Upper lobe of left lung (tissue), 6 donors: ENCODE data around the gene BOLL. TPM values are rescaled to one million over a fixed set of nuclear protein-coding genes. Genes with fewer than 3 reads are reported as not detected.

Source experiments
- ATAC-seq, 2 donors: fragments of 200-7000 bp; cut with Tn5 transposase; one replicate each; pipeline ENCODE4 v1.9.1; 2022; ENCODE audit warnings: mild to moderate bottlenecking in 2 of 2, moderate library complexity in 2 of 2; ENCODE audit not compliant: low FRiP score in 2 of 2
- DNase-seq, 2 donors: peaks; one replicate each; pipeline ENCODE4 v3.0.0-alpha.2; 2019 to 2020
- H3K27ac ChIP-seq, 4 donors: fragments of 200-600 bp; sonication (generic); one replicate each; pipeline ENCODE4 v1.5.1; 2016 to 2019
- H3K27me3 ChIP-seq, 4 donors: fragments of 200-600 bp; sonication (generic); one replicate each; pipeline ENCODE4 v1.5.1; 2017 to 2019
- H3K36me3 ChIP-seq, 4 donors: fragments of 200-600 bp; sonication (generic); one replicate each; pipeline ENCODE4 v1.5.1; 2016 to 2019
- H3K4me1 ChIP-seq, 4 donors: fragments of 200-600 bp; sonication (generic); one replicate each; pipeline ENCODE4 v1.5.1; 2018 to 2019
- H3K4me3 ChIP-seq, 4 donors: fragments of 200-600 bp; sonication (generic); one replicate each; pipeline ENCODE4 v1.5.1; 2017 to 2019; ENCODE audit warnings: mild to moderate bottlenecking in 2 of 4, moderate library complexity in 1 of 4
- H3K9me3 ChIP-seq, 4 donors: fragments of 200-600 bp; sonication (generic); one replicate each; pipeline ENCODE4 v1.5.1; 2018 to 2019
- CTCF ChIP-seq, 6 experiments: fragments of 450-650 bp in 4 of 6; fragments of 200-600 bp in 2 of 6; sonication (generic) in 2 of 6; IDR thresholded peaks; one replicate each; pipeline ENCODE4 v1.5.1; 2016 to 2019; ENCODE audit warnings: antibody characterized with exemption in 6 of 6
- EP300 ChIP-seq, 4 donors: sonication (generic); formaldehyde crosslinking; IDR thresholded peaks; one replicate each; pipeline ENCODE4 v1.5.1; 2017; ENCODE audit warnings: antibody characterized with exemption in 4 of 4, control low read depth in 2 of 4
- POLR2A ChIP-seq, 4 donors: fragments of 450-650 bp; IDR thresholded peaks; one replicate each; pipeline ENCODE4 v1.5.1; 2016 to 2017; ENCODE audit warnings: antibody characterized with exemption in 4 of 4, mild to moderate bottlenecking in 2 of 4
- POLR2AphosphoS5 ChIP-seq, 2 donors: sonication (generic); formaldehyde crosslinking; IDR thresholded peaks; one replicate each; pipeline ENCODE4 v1.5.1; 2017; ENCODE audit warnings: antibody characterized with exemption in 2 of 2
- WGBS, 2 donors: methylation state at CpG; one replicate each; pipeline ENCODE4 v1.1.5; 2017 to 2018; 5-methylcytosine and 5-hydroxymethylcytosine counted together
- total RNA-seq, 6 donors: library from RNA; depleted of rRNA in 4 of 6; stranded (reverse); fragments of >200 nt in 4 of 6; gene quantifications; one replicate each; pipeline versions ENCODE4 v1.1.0 to v1.2.1, GENCODE V29; 2016 to 2021
- donor health status: DM: no; HTN: no; CAD: no; lungs with moderate emphysema.
- donor health status: DM: no; HTN: yes; CAD: no; lungs with severe emphysema.

Gene BOLL
- total RNA-seq, 6 donors from 2014 or later: not detected

GRCh38 chr2:197821550-197822289, 36.6 kb upstream of the BOLL start:
- no peak for DNase-seq
- no peak for ATAC-seq
- no peaks in the 10 kb centered on the region for H3K4me1 ChIP-seq
- H3K27me3 ChIP-seq: no peaks in the 10 kb centered on the region
- no peak overlapping the region for H3K4me3 ChIP-seq
- H3K27ac ChIP-seq: no peak overlapping the region
- TF ChIP-seq POLR2AphosphoS5 (IDR thresholded peaks at IDR 0.05): no peak
- no peak for TF ChIP-seq POLR2A (IDR thresholded peaks at IDR 0.05)
- no peak for TF ChIP-seq CTCF (IDR thresholded peaks at IDR 0.05)
- no peak for TF ChIP-seq EP300 (IDR thresholded peaks at IDR 0.05)
- no peaks in the 10 kb centered on the region for H3K36me3 ChIP-seq
- no peaks in the 10 kb centered on the region for H3K9me3 ChIP-seq
- 88 to 90% methylated on average over 2 of the region's 2 CpGs for WGBS, 2 donors

- no peak for TF ChIP-seq EP300 (IDR thresholded peaks at IDR 0.05)
- TF ChIP-seq POLR2A (IDR thresholded peaks at IDR 0.05): no peak
- no peak for TF ChIP-seq CTCF (IDR thresholded peaks at IDR 0.05)
- TF ChIP-seq POLR2AphosphoS5 (IDR thresholded peaks at IDR 0.05): no peak
- ATAC-seq (no peak), DNase-seq (no peak)
- Histone ChIP-seq H3K27ac (no peak overlapping the region), H3K36me3 (no peaks in the 10 kb centered on the region), H3K4me3 (no peak overlapping the region), H3K27me3 (no peaks in the 10 kb centered on the region), H3K9me3 (no peaks in the 10 kb centered on the region), H3K4me1 (no peaks in the 10 kb centered on the region)
- 44 to 66% methylated on average over 2 of the region's 2 CpGs for WGBS, 2 donors
Measured at GRCh38 chr2:197814526-197814925, 29.4 kb upstream of the BOLL start.

GRCh38 chr2:197813093-197813787, 28.1 kb upstream of the BOLL start:
- H3K27me3 ChIP-seq: no peaks in the 10 kb centered on the region
- WGBS, 2 donors: 57 to 67% methylated on average over 3 of the region's 3 CpGs
- TF ChIP-seq EP300 (IDR thresholded peaks at IDR 0.05): no peak
- TF ChIP-seq CTCF (IDR thresholded peaks at IDR 0.05): peak in 3 of 6 experiments; percentile 20 to 44 (median 22)
- no peak for TF ChIP-seq POLR2AphosphoS5 (IDR thresholded peaks at IDR 0.05)

GRCh38 chr2:197810491-197810890, 25.4 kb upstream of the BOLL start:
- Histone ChIP-seq H3K4me1 (peaks cover 0 to 10% (median 8%) of the 10 kb centered on the region in 4 donors), H3K4me3 (no peak overlapping the region), H3K9me3 (no peaks in the 10 kb centered on the region), H3K27me3 (no peaks in the 10 kb centered on the region), H3K36me3 (no peaks in the 10 kb centered on the region), H3K27ac (no peak overlapping the region)
- DNase-seq (no peak), ATAC-seq (no peak)
- TF ChIP-seq POLR2AphosphoS5 (IDR thresholded peaks at IDR 0.05) (no peak), CTCF (IDR thresholded peaks at IDR 0.05) (no peak), EP300 (IDR thresholded peaks at IDR 0.05) (no peak), POLR2A (IDR thresholded peaks at IDR 0.05) (no peak)
- WGBS, 2 donors: 73 to 76% methylated on average over 3 of the region's 3 CpGs

More at GRCh38 chr2:197813093-197813787, 28.1 kb upstream of the BOLL start:
- Histone ChIP-seq H3K4me3 (no peak overlapping the region), H3K27ac (no peak overlapping the region), H3K9me3 (no peaks in the 10 kb centered on the region), H3K36me3 (no peaks in the 10 kb centered on the region), H3K4me1 (no peaks in the 10 kb centered on the region)
- ATAC-seq (peak; percentile 59 to 75), DNase-seq (no peak)
